ENCODE measurements around the gene PRSS21.

The PRSS21 gene

DNA sequence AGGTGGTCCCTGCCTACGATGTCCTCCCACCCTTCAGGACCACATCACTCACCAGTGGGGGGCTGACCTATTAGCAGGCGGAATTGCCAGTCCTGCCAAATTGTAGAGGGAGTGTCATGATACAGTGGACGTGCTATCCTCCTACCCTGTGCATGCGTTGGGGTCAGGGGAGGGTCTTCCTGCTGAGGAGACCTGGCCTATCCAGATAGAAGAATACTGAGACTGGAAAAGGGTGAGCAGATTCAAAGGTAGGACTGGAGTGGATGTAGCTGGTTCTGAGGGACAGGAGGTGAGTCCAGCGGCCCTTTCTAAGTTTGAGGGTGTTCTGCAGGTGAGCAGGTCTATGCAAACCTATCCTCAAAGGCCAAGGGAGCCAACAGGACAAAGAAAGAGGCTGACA is 10.8 kb upstream of the PRSS21 start:
- Histone ChIP-seq H3K27me3 (ENCODE audit: insufficient read depth, poor library complexity, severe bottlenecking) (no peaks in the 10 kb centered on the region), H3K4me3 (replicated peaks; ENCODE audit: insufficient read depth, low read length) (no peak overlapping the region), H3K27ac (replicated peaks) (no peak overlapping the region)
- no peak for TF ChIP-seq POLR2AphosphoS5 (IDR thresholded peaks at IDR 0.05; ENCODE audit: low read depth)
- TF ChIP-seq SPI1 (IDR thresholded peaks at IDR 0.05; ENCODE audit: borderline replicate concordance, low read depth): no peak
- no peak for TF ChIP-seq GABPA (IDR thresholded peaks at IDR 0.05; ENCODE audit: low read depth)
- TF ChIP-seq, protein P1, sequence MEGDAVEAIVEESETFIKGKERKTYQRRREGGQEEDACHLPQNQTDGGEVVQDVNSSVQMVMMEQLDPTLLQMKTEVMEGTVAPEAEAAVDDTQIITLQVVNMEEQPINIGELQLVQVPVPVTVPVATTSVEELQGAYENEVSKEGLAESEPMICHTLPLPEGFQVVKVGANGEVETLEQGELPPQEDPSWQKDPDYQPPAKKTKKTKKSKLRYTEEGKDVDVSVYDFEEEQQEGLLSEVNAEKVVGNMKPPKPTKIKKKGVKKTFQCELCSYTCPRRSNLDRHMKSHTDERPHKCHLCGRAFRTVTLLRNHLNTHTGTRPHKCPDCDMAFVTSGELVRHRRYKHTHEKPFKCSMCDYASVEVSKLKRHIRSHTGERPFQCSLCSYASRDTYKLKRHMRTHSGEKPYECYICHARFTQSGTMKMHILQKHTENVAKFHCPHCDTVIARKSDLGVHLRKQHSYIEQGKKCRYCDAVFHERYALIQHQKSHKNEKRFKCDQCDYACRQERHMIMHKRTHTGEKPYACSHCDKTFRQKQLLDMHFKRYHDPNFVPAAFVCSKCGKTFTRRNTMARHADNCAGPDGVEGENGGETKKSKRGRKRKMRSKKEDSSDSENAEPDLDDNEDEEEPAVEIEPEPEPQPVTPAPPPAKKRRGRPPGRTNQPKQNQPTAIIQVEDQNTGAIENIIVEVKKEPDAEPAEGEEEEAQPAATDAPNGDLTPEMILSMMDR (IDR thresholded peaks at IDR 0.05; ENCODE audit: insufficient read depth, low read length): no peak
- TF ChIP-seq, protein P2, sequence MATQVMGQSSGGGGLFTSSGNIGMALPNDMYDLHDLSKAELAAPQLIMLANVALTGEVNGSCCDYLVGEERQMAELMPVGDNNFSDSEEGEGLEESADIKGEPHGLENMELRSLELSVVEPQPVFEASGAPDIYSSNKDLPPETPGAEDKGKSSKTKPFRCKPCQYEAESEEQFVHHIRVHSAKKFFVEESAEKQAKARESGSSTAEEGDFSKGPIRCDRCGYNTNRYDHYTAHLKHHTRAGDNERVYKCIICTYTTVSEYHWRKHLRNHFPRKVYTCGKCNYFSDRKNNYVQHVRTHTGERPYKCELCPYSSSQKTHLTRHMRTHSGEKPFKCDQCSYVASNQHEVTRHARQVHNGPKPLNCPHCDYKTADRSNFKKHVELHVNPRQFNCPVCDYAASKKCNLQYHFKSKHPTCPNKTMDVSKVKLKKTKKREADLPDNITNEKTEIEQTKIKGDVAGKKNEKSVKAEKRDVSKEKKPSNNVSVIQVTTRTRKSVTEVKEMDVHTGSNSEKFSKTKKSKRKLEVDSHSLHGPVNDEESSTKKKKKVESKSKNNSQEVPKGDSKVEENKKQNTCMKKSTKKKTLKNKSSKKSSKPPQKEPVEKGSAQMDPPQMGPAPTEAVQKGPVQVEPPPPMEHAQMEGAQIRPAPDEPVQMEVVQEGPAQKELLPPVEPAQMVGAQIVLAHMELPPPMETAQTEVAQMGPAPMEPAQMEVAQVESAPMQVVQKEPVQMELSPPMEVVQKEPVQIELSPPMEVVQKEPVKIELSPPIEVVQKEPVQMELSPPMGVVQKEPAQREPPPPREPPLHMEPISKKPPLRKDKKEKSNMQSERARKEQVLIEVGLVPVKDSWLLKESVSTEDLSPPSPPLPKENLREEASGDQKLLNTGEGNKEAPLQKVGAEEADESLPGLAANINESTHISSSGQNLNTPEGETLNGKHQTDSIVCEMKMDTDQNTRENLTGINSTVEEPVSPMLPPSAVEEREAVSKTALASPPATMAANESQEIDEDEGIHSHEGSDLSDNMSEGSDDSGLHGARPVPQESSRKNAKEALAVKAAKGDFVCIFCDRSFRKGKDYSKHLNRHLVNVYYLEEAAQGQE (IDR thresholded peaks at IDR 0.05; ENCODE audit: insufficient replicate concordance, low read depth): no peak
- no peak for DNase-seq (ENCODE audit: low read depth in 1 of 2, low spot score in 1 of 2)

DNA sequence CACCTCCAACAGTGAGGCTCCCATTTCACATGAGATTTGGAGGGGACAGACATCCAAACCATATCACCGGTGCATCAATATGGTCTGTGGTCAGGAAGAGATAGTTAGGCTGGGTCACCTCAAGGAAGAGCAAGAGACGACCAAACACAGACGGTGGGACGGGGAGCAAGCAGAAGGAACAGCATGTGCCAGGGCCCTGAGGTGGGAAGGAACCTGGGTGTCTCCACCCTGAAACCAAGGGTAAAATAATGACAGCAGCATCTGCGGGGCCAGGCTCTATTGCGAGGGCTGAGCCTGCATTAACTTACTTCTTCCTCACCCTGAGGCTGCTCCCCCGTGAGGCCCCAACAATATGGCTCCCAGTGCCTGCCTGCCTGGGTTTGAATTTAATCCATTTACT is 8.9 kb upstream of the PRSS21 start:
- DNase-seq (ENCODE audit: low read depth in 1 of 2, low spot score in 1 of 2): no peak
- H3K27me3 ChIP-seq (ENCODE audit: insufficient read depth, poor library complexity, severe bottlenecking): no peaks in the 10 kb centered on the region
- H3K4me3 ChIP-seq (replicated peaks; ENCODE audit: insufficient read depth, low read length): no peak overlapping the region
- no peak overlapping the region for H3K27ac ChIP-seq (replicated peaks)
- no peak for TF ChIP-seq GABPA (IDR thresholded peaks at IDR 0.05; ENCODE audit: low read depth)
- TF ChIP-seq, protein P2 (IDR thresholded peaks at IDR 0.05; ENCODE audit: insufficient replicate concordance, low read depth): no peak
- no peak for TF ChIP-seq POLR2AphosphoS5 (IDR thresholded peaks at IDR 0.05; ENCODE audit: low read depth)
- TF ChIP-seq SPI1 (IDR thresholded peaks at IDR 0.05; ENCODE audit: borderline replicate concordance, low read depth): no peak
- TF ChIP-seq, protein P1 (IDR thresholded peaks at IDR 0.05; ENCODE audit: insufficient read depth, low read length): no peak

DNA sequence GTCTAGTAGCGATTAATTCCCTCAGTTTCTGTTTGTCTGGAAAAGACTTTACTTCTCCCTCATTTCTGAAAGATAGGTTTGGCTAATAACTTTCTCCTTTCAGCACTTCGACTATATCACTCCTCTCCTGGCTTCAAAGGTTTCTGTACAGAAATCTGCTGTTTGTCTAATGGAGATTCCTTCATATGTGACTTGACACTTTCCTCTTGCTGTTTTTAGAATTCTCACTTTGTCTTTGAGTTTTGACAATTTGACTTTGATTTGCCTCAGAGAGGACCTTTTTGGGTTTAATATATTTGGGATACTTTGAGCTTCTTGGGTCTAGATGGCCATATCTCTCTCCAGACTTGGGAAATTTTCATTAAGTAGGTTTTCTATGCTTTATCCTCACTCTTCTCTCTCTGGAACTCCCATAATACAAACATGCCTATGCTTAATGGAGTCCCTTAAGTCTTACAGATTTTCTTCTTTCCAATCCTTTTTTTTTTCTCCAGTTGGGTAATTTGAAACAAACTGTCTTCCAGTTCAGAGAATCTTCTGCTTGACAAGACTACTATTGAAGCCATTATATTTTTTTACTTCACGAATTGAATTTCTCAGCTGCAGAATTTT is 7.8 kb upstream of the PRSS21 start:
- no peak for DNase-seq (ENCODE audit: low read depth in 1 of 2, low spot score in 1 of 2)
- Histone ChIP-seq H3K27ac (replicated peaks) (no peak overlapping the region), H3K27me3 (ENCODE audit: insufficient read depth, poor library complexity, severe bottlenecking) (no peaks in the 10 kb centered on the region), H3K4me3 (replicated peaks; ENCODE audit: insufficient read depth, low read length) (no peak overlapping the region)
- TF ChIP-seq, protein P1 (IDR thresholded peaks at IDR 0.05; ENCODE audit: insufficient read depth, low read length): no peak
- TF ChIP-seq POLR2AphosphoS5 (IDR thresholded peaks at IDR 0.05; ENCODE audit: low read depth): no peak
- TF ChIP-seq, protein P2 (IDR thresholded peaks at IDR 0.05; ENCODE audit: insufficient replicate concordance, low read depth): no peak
- no peak for TF ChIP-seq SPI1 (IDR thresholded peaks at IDR 0.05; ENCODE audit: borderline replicate concordance, low read depth)
- no peak for TF ChIP-seq GABPA (IDR thresholded peaks at IDR 0.05; ENCODE audit: low read depth)
